ENCODE measurements around the gene RAB27B.

RAB27B gene

GRCh38 chr18:54794823-54795222, 33.5 kb upstream of the RAB27B start:
- TF ChIP-seq REST (IDR thresholded peaks at IDR 0.05; ENCODE audit: insufficient replicate concordance, low read depth) (no peak), POLR2AphosphoS5 (IDR thresholded peaks at IDR 0.05; ENCODE audit: low read depth) (no peak), CTCF (IDR thresholded peaks at IDR 0.05; ENCODE audit: insufficient read depth, low read length) (no peak), GABPA (IDR thresholded peaks at IDR 0.05; ENCODE audit: low read depth) (no peak), SPI1 (IDR thresholded peaks at IDR 0.05; ENCODE audit: borderline replicate concordance, low read depth) (no peak)
- H3K27me3 ChIP-seq (ENCODE audit: insufficient read depth, poor library complexity, severe bottlenecking): no peaks in the 10 kb centered on the region
- no peak for DNase-seq (ENCODE audit: low read depth in 1 of 2, low spot score in 1 of 2)
- H3K27ac ChIP-seq (replicated peaks): no peak overlapping the region
- no peak overlapping the region for H3K4me3 ChIP-seq (replicated peaks; ENCODE audit: insufficient read depth, low read length)

- DNase-seq (ENCODE audit: low read depth in 1 of 2, low spot score in 1 of 2): no peak
- H3K27me3 ChIP-seq (ENCODE audit: insufficient read depth, poor library complexity, severe bottlenecking): no peaks in the 10 kb centered on the region
- no peak for TF ChIP-seq GABPA (IDR thresholded peaks at IDR 0.05; ENCODE audit: low read depth)
- no peak for TF ChIP-seq REST (IDR thresholded peaks at IDR 0.05; ENCODE audit: insufficient replicate concordance, low read depth)
- TF ChIP-seq CTCF (IDR thresholded peaks at IDR 0.05; ENCODE audit: insufficient read depth, low read length): no peak
- TF ChIP-seq SPI1 (IDR thresholded peaks at IDR 0.05; ENCODE audit: borderline replicate concordance, low read depth): no peak
- no peak for TF ChIP-seq POLR2AphosphoS5 (IDR thresholded peaks at IDR 0.05; ENCODE audit: low read depth)
- no peak overlapping the region for H3K4me3 ChIP-seq (replicated peaks; ENCODE audit: insufficient read depth, low read length)
- H3K27ac ChIP-seq (replicated peaks): no peak overlapping the region
Measured at GRCh38 chr18:54798186-54798585, 30.1 kb upstream of the RAB27B start.

- no peak overlapping the region for H3K27ac ChIP-seq (replicated peaks)
- no peaks in the 10 kb centered on the region for H3K27me3 ChIP-seq (ENCODE audit: insufficient read depth, poor library complexity, severe bottlenecking)
- no peak for DNase-seq (ENCODE audit: low read depth in 1 of 2, low spot score in 1 of 2)
- no peak overlapping the region for H3K4me3 ChIP-seq (replicated peaks; ENCODE audit: insufficient read depth, low read length)
- TF ChIP-seq CTCF (IDR thresholded peaks at IDR 0.05; ENCODE audit: insufficient read depth, low read length) (no peak), GABPA (IDR thresholded peaks at IDR 0.05; ENCODE audit: low read depth) (no peak), REST (IDR thresholded peaks at IDR 0.05; ENCODE audit: insufficient replicate concordance, low read depth) (no peak), POLR2AphosphoS5 (IDR thresholded peaks at IDR 0.05; ENCODE audit: low read depth) (no peak), SPI1 (IDR thresholded peaks at IDR 0.05; ENCODE audit: borderline replicate concordance, low read depth) (no peak)
Measured at GRCh38 chr18:54801374-54801773, 26.9 kb upstream of the RAB27B start.
